Measurements from ENCODE around the gene BRINP1. TPM values are rescaled to one million over a fixed set of nuclear protein-coding genes. Genes with fewer than 3 reads are reported as not detected.

Gene BRINP1
- total RNA-seq, 2 experiments from 2014 or later, result not detected

GRCh38 chr9:119284118-119284517 is 85.1 kb downstream of the BRINP1 start:
- DNase-seq, result no peak
- Histone ChIP-seq H3K36me3 (ENCODE audit: insufficient read depth, low read length) (no peaks in the 10 kb centered on the region), H3K4me1 (ENCODE audit: insufficient read depth, low read length) (no peaks in the 10 kb centered on the region), H3K4me3 (ENCODE audit: low read length) (no peak overlapping the region), H3K9me3 (ENCODE audit: control insufficient read depth in 1 of 2, insufficient read depth in 1 of 2, low read length in 2 of 2) (no peaks in the 10 kb centered on the region), H3K27ac (ENCODE audit: low read depth in 1 of 2, low read length in 2 of 2) (no peak overlapping the region), H3K27me3 (ENCODE audit: control insufficient read depth in 1 of 2, insufficient read depth in 2 of 2, low read length in 2 of 2) (no peaks in the 10 kb centered on the region)
- no peaks in the 10 kb centered on the region for H3K9me3 Mint-ChIP-seq
- H3K27ac Mint-ChIP-seq, result no peak overlapping the region
- intact Hi-C loops (cut with DNase I, micrococcal nuclease), result no loop called here
- no peaks in the 10 kb centered on the region for H3K4me1 Mint-ChIP-seq (ENCODE audit: low read depth)
- no peak overlapping the region for H3K4me3 Mint-ChIP-seq
- peaks cover 7% of the 10 kb centered on the region for H3K27me3 Mint-ChIP-seq
- ChIA-PET CTCF (no interaction called here), POLR2A (no interaction called here)
- H3K36me3 Mint-ChIP-seq (ENCODE audit: low read depth), result no peaks in the 10 kb centered on the region
- no peak for ATAC-seq (ENCODE audit: poor library complexity)
- TF ChIP-seq CTCF (IDR thresholded peaks at IDR 0.05), result no peak

- peaks cover 7% of the 10 kb centered on the region for H3K27me3 Mint-ChIP-seq
- H3K27ac Mint-ChIP-seq, result no peak overlapping the region
- no peaks in the 10 kb centered on the region for H3K27me3 ChIP-seq (ENCODE audit: control insufficient read depth in 1 of 2, insufficient read depth in 2 of 2, low read length in 2 of 2)
- TF ChIP-seq CTCF (IDR thresholded peaks at IDR 0.05), result no peak
- no peaks in the 10 kb centered on the region for H3K4me1 ChIP-seq (ENCODE audit: insufficient read depth, low read length)
- H3K4me3 Mint-ChIP-seq, result no peak overlapping the region
- H3K36me3 Mint-ChIP-seq (ENCODE audit: low read depth), result no peaks in the 10 kb centered on the region
- H3K4me3 ChIP-seq (ENCODE audit: low read length), result no peak overlapping the region
- POLR2A ChIA-PET, result no interaction called here
- no peaks in the 10 kb centered on the region for H3K9me3 Mint-ChIP-seq
- DNase-seq (no peak), ATAC-seq (ENCODE audit: poor library complexity) (no peak)
- CTCF ChIA-PET, result no interaction called here
- H3K27ac ChIP-seq (ENCODE audit: low read depth in 1 of 2, low read length in 2 of 2), result no peak overlapping the region
- H3K36me3 ChIP-seq (ENCODE audit: insufficient read depth, low read length), result no peaks in the 10 kb centered on the region
- intact Hi-C loops (cut with DNase I, micrococcal nuclease), result no loop called here
- H3K4me1 Mint-ChIP-seq (ENCODE audit: low read depth), result no peaks in the 10 kb centered on the region
- H3K9me3 ChIP-seq (ENCODE audit: control insufficient read depth in 1 of 2, insufficient read depth in 1 of 2, low read length in 2 of 2), result no peaks in the 10 kb centered on the region
Observed at GRCh38 chr9:119283078-119283794, 86.0 kb downstream of the BRINP1 start.

- H3K9me3 Mint-ChIP-seq, result no peaks in the 10 kb centered on the region
- H3K27ac Mint-ChIP-seq, result no peak overlapping the region
- no peak overlapping the region for H3K4me3 Mint-ChIP-seq
- H3K27me3 ChIP-seq (ENCODE audit: control insufficient read depth in 1 of 2, insufficient read depth in 2 of 2, low read length in 2 of 2), result no peaks in the 10 kb centered on the region
- DNase-seq, result no peak
- ChIA-PET POLR2A (no interaction called here), CTCF (no interaction called here)
- H3K27me3 Mint-ChIP-seq, result peaks cover 7% of the 10 kb centered on the region
- no peaks in the 10 kb centered on the region for H3K36me3 Mint-ChIP-seq (ENCODE audit: low read depth)
- no peak for ATAC-seq (ENCODE audit: poor library complexity)
- no peaks in the 10 kb centered on the region for H3K9me3 ChIP-seq (ENCODE audit: control insufficient read depth in 1 of 2, insufficient read depth in 1 of 2, low read length in 2 of 2)
- no peaks in the 10 kb centered on the region for H3K36me3 ChIP-seq (ENCODE audit: insufficient read depth, low read length)
- H3K4me1 Mint-ChIP-seq (ENCODE audit: low read depth), result no peaks in the 10 kb centered on the region
- intact Hi-C loops (cut with DNase I, micrococcal nuclease), result no loop called here
- no peaks in the 10 kb centered on the region for H3K4me1 ChIP-seq (ENCODE audit: insufficient read depth, low read length)
- TF ChIP-seq CTCF (IDR thresholded peaks at IDR 0.05), result no peak
- no peak overlapping the region for H3K4me3 ChIP-seq (ENCODE audit: low read length)
- no peak overlapping the region for H3K27ac ChIP-seq (ENCODE audit: low read depth in 1 of 2, low read length in 2 of 2)
Observed at GRCh38 chr9:119282476-119283077, 86.7 kb downstream of the BRINP1 start.

All from CD4-positive, alpha-beta T cell (primary cell).